ENCODE data around the gene HCK. TPM values are rescaled to one million over a fixed set of nuclear protein-coding genes. Genes with fewer than 3 reads are reported as not detected.
A peak's percentile ranks its signal among the peaks of the same experiment; 100 is the strongest.

Gene HCK
- total and polyA plus RNA-seq, 9 donors = 4.4 to 6.3 (median 4.5) TPM

DNA sequence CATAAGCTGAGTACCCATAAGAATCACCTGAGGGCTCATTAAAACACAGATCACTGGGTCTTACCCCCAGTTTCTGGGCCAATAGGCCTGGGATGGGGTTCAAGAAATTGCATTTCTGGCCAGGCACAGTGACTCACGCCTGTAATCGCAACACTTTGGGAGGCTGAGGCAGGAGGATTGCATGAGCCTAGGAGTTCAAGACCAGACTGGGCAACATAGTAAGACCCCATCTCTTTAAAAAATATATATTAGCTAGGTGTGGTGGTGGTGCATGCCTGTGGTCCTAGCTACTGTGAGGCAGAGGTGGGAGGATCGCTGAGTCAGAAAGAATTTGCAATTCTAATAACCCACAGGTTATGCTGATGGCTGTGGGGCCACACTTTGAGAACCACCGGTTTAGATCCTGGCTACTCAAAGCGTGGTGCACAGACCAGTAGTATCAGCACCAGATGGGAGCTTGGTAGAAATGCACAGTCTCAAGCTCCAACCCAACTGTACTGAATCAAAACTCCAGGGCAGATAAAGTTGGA lies 39.8 kb upstream of the HCK start:
- WGBS (ENCODE audit: insufficient coverage) = 33% methylated on average over 2 of the region's 5 CpGs

GRCh38 chr20:32013326-32013725 lies 38.7 kb upstream of the HCK start:
- H3K4me1 ChIP-seq (ENCODE audit: control insufficient read depth, insufficient read depth, low read length) = peaks cover 3% of the 10 kb centered on the region
- H3K36me3 ChIP-seq (ENCODE audit: control insufficient read depth, insufficient read depth, low read length) = no peaks in the 10 kb centered on the region
- WGBS (ENCODE audit: insufficient coverage) = no CpG with 5 or more reads among the region's 7 CpGs
- no peaks in the 10 kb centered on the region for H3K9me3 ChIP-seq (replicated peaks; ENCODE audit: control insufficient read depth, low read depth, low read length)
- no peak overlapping the region for H3K4me3 ChIP-seq (ENCODE audit: low read length)
- H3K27ac ChIP-seq (ENCODE audit: low read length) = no peak overlapping the region
- peaks cover 17% of the 10 kb centered on the region for H3K27me3 ChIP-seq (ENCODE audit: control insufficient read depth, insufficient read depth, low read length)
- no peak for DNase-seq

More for the DNA sequence above, 39.8 kb upstream of the HCK start:
- H3K4me3 ChIP-seq (ENCODE audit: low read length) = no peak overlapping the region
- DNase-seq = no peak
- no peak overlapping the region for H3K27ac ChIP-seq (ENCODE audit: low read length)
- peaks cover 12% of the 10 kb centered on the region for H3K27me3 ChIP-seq (ENCODE audit: control insufficient read depth, insufficient read depth, low read length)
- no peaks in the 10 kb centered on the region for H3K9me3 ChIP-seq (replicated peaks; ENCODE audit: control insufficient read depth, low read depth, low read length)
- H3K4me1 ChIP-seq (ENCODE audit: control insufficient read depth, insufficient read depth, low read length) = peaks cover 10% of the 10 kb centered on the region
- H3K36me3 ChIP-seq (ENCODE audit: control insufficient read depth, insufficient read depth, low read length) = no peaks in the 10 kb centered on the region

- no peak for DNase-seq
- Histone ChIP-seq H3K27ac (ENCODE audit: low read length) (no peak overlapping the region), H3K36me3 (ENCODE audit: control insufficient read depth, insufficient read depth, low read length) (no peaks in the 10 kb centered on the region), H3K9me3 (replicated peaks; ENCODE audit: control insufficient read depth, low read depth, low read length) (no peaks in the 10 kb centered on the region), H3K4me1 (ENCODE audit: control insufficient read depth, insufficient read depth, low read length) (peaks cover 9% of the 10 kb centered on the region), H3K4me3 (ENCODE audit: low read length) (no peak overlapping the region), H3K27me3 (ENCODE audit: control insufficient read depth, insufficient read depth, low read length) (peaks cover 38% of the 10 kb centered on the region)
- WGBS (ENCODE audit: insufficient coverage) = 9% methylated on average over 9 of the region's 35 CpGs
These were observed 34.3 kb upstream of the HCK start for GRCh38 chr20:32017711-32018251.

DNA sequence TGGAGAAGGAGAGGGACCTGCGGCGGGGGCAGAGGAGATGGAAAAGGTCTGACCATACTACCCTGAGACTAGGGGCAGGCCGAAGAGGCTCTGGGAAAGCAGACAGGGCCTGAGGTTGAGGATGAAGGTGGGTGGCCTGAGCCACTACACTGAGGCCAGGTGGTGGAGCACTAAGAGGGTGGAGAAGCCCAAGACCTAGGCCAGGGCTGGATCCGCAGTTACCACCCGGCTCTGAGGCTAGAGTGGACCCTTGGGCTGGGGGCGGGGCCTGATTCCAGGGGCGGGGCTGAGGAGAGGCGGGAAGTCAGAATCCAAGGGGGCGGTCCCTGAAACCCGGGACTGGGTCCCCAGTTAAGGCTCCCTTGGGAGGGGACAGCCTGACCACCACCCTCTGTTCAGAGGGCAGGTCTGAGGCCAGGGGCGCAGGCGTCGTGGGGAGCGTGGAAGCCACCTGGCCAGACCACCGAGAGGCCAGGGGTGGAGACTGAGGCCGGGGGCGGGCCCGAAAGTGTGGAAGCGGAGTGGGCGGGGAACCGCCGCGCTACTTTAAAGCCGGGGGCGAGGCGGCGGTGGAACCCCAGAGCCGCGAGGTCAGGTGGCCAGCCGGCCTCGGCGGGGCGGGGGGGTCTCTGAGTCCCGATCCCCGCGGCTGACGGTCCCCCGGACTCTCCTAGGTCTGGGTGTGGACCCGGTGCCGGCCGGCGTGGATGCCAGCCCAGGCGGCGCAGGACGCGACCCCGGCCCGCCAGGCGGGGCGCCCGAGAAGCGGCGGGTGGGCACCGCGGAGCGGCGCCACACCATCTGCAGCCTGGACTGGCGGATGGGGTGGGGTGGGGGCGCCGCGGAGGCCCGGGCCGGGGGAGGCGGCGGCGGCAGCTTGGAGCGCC lies 33.5 kb upstream of the HCK start:
- no peak overlapping the region for H3K27ac ChIP-seq (ENCODE audit: low read length)
- H3K4me1 ChIP-seq (ENCODE audit: control insufficient read depth, insufficient read depth, low read length) = peaks cover 9% of the 10 kb centered on the region
- no peaks in the 10 kb centered on the region for H3K9me3 ChIP-seq (replicated peaks; ENCODE audit: control insufficient read depth, low read depth, low read length)
- H3K36me3 ChIP-seq (ENCODE audit: control insufficient read depth, insufficient read depth, low read length) = no peaks in the 10 kb centered on the region
- 1% methylated on average over 64 of the region's 67 CpGs for WGBS (ENCODE audit: insufficient coverage)
- peak; percentile 48 for DNase-seq
- H3K4me3 ChIP-seq (ENCODE audit: low read length) = peak overlapping the region; percentile 44
- peaks cover 38% of the 10 kb centered on the region for H3K27me3 ChIP-seq (ENCODE audit: control insufficient read depth, insufficient read depth, low read length)

DNA sequence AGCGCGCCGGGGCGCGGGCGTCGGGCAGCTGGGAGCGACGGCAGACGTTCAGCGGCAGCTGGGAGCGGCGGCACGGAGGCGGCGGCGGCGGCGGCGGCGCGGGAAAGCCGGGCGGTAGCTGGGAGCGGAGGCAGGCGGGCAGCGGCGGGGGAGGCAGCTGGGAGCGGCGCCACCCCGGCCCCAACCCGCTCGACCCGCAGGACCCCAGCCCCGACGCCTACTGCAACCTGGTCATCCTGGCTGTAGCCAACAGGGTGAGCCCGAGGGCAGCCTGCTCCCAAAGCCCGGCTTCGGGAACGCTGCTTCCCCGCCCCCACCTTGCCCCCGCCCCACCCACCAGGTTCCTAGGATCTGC lies 32.9 kb upstream of the HCK start:
- WGBS (ENCODE audit: insufficient coverage) = 0% methylated on average over 35 of the region's 42 CpGs
- Histone ChIP-seq H3K4me1 (ENCODE audit: control insufficient read depth, insufficient read depth, low read length) (peaks cover 9% of the 10 kb centered on the region), H3K4me3 (ENCODE audit: low read length) (no peak overlapping the region), H3K36me3 (ENCODE audit: control insufficient read depth, insufficient read depth, low read length) (no peaks in the 10 kb centered on the region), H3K27ac (ENCODE audit: low read length) (no peak overlapping the region), H3K9me3 (replicated peaks; ENCODE audit: control insufficient read depth, low read depth, low read length) (no peaks in the 10 kb centered on the region), H3K27me3 (ENCODE audit: control insufficient read depth, insufficient read depth, low read length) (peaks cover 38% of the 10 kb centered on the region)
- peak; percentile 22 for DNase-seq

- DNase-seq = no peak
- Histone ChIP-seq H3K27me3 (ENCODE audit: control insufficient read depth, insufficient read depth, low read length) (peaks cover 38% of the 10 kb centered on the region), H3K27ac (ENCODE audit: low read length) (no peak overlapping the region), H3K9me3 (replicated peaks; ENCODE audit: control insufficient read depth, low read depth, low read length) (no peaks in the 10 kb centered on the region), H3K4me3 (ENCODE audit: low read length) (no peak overlapping the region), H3K4me1 (ENCODE audit: control insufficient read depth, insufficient read depth, low read length) (peaks cover 9% of the 10 kb centered on the region), H3K36me3 (ENCODE audit: control insufficient read depth, insufficient read depth, low read length) (no peaks in the 10 kb centered on the region)
- 29% methylated on average over 9 of the region's 11 CpGs for WGBS (ENCODE audit: insufficient coverage)
These were observed 32.2 kb upstream of the HCK start for GRCh38 chr20:32019563-32020463.

- Histone ChIP-seq H3K27me3 (ENCODE audit: control insufficient read depth, insufficient read depth, low read length) (peaks cover 38% of the 10 kb centered on the region), H3K4me1 (ENCODE audit: control insufficient read depth, insufficient read depth, low read length) (peaks cover 9% of the 10 kb centered on the region), H3K27ac (ENCODE audit: low read length) (no peak overlapping the region), H3K36me3 (ENCODE audit: control insufficient read depth, insufficient read depth, low read length) (no peaks in the 10 kb centered on the region), H3K4me3 (ENCODE audit: low read length) (no peak overlapping the region), H3K9me3 (replicated peaks; ENCODE audit: control insufficient read depth, low read depth, low read length) (no peaks in the 10 kb centered on the region)
- no peak for DNase-seq
- WGBS (ENCODE audit: insufficient coverage) = 71% methylated on average over 1 of the region's 4 CpGs
These were observed 31.0 kb upstream of the HCK start for GRCh38 chr20:32021091-32021490.

DNA sequence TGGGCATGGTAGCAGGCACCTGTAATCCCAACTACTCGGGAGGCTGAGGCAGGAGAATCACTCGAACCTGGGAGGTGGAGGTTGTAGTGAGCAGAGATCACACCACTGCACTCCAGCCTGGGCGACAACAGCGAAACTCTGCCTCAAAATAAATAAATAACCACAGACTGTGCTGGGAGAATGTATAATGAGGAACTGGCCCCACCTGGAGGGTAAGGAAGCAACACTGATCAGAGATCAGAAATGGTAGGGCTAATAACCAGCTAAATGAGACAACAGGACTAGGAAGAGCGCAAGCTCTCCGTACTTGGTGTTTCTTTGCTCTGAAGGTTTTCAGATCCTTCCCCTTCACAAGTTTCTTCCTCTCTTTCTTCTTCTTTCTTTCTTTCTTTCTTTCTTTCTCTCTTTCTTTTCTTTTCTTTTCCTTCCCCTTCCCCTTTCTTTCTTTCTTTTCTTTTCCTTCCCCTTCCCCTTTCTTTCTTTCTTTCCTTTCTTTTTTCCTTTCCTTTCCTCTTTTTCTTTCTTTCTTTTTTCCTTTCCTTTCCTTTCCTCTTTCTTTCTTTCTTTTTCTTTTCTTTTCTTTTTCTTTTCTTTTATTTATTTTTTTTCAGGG lies 27.3 kb upstream of the HCK start:
- peaks cover 22% of the 10 kb centered on the region for H3K27me3 ChIP-seq (ENCODE audit: control insufficient read depth, insufficient read depth, low read length)
- H3K4me1 ChIP-seq (ENCODE audit: control insufficient read depth, insufficient read depth, low read length) = peaks cover under 1% of the 10 kb centered on the region
- H3K4me3 ChIP-seq (ENCODE audit: low read length) = no peak overlapping the region
- no peak overlapping the region for H3K27ac ChIP-seq (ENCODE audit: low read length)
- 83% methylated on average over 2 of the region's 6 CpGs for WGBS (ENCODE audit: insufficient coverage)
- no peak for DNase-seq
- no peaks in the 10 kb centered on the region for H3K36me3 ChIP-seq (ENCODE audit: control insufficient read depth, insufficient read depth, low read length)
- H3K9me3 ChIP-seq (replicated peaks; ENCODE audit: control insufficient read depth, low read depth, low read length) = no peaks in the 10 kb centered on the region

GRCh38 chr20:32027643-32028042 lies 24.4 kb upstream of the HCK start:
- Histone ChIP-seq H3K9me3 (replicated peaks; ENCODE audit: control insufficient read depth, low read depth, low read length) (no peaks in the 10 kb centered on the region), H3K4me1 (ENCODE audit: control insufficient read depth, insufficient read depth, low read length) (peaks cover 6% of the 10 kb centered on the region), H3K4me3 (ENCODE audit: low read length) (no peak overlapping the region), H3K36me3 (ENCODE audit: control insufficient read depth, insufficient read depth, low read length) (no peaks in the 10 kb centered on the region), H3K27me3 (ENCODE audit: control insufficient read depth, insufficient read depth, low read length) (peaks cover 15% of the 10 kb centered on the region), H3K27ac (ENCODE audit: low read length) (no peak overlapping the region)
- 100% methylated on average over 1 of the region's 3 CpGs for WGBS (ENCODE audit: insufficient coverage)
- DNase-seq = no peak
